Ramos (cell line): ENCODE results near the gene NEMF.
"Not testable (repeated sequence)": the region's sequence is repeated elsewhere in the genome, so short reads cannot be mapped to it uniquely, and the experiment has no call there.

Experiments used
- in situ Hi-C: fragments of 300-500 bp; cut with MboI; formaldehyde crosslinking; loops from one replicate; pipeline ENCODE4 v1.14.3; 2022; ENCODE audit warnings: low sequenced_read_pairs; ENCODE audit not compliant: unreplicated experiment

Gene NEMF

GRCh38 chr14:49766839-49767238, 85.7 kb downstream of the NEMF start:
- in situ Hi-C loops, result no loop called here

- in situ Hi-C loops, result no loop called here
Observed at GRCh38 chr14:49761839-49762551, 90.6 kb downstream of the NEMF start.

GRCh38 chr14:49755378-49755777, 97.2 kb downstream of the NEMF start:
- in situ Hi-C loops, result no loop called here

DNA sequence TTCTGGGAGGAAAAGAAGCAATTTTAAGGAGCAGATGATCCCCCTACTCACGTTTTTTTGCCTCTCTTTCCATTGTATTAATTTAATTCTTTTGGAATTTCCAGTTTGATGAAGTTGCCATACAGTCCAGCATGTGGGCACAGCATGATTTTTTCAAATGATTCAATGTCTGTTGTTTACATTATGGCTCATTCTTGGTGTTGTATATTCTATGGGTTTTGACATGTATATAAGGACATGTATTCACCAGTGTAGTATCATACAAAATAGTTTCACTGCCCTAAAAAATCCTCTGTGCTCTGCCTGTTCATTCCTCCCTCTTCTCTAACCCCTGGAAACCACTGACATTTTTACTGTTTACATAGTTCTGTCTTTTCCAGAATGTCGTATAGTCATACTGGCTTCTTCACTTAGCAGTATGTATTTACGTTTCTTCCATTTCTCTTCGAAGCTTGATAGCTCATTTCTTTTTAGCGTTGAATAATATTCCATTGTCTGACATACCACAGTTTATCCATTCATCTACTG, 98.0 kb downstream of the NEMF start:
- in situ Hi-C loops, result no loop called here

DNA sequence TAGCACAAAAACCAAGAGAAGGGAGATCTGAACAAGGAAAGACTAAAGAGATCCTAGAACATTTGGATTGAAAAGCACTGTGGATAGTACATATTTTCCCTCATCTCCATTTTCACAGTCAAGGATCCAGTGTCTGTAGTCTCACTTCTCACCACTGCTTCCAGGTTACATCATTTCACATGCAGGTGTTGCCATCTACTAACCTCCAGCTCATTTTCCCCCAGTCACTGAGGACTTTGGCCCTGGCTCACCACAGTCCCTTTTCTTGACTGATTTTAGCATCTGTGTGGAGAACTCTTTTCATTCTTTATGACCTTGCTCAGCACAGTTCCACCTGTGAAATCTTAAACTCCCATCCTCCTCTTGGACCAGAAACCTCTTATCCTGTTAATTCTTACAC, 106.1 kb downstream of the NEMF start:
- in situ Hi-C loops, result not testable (repeated sequence)

DNA sequence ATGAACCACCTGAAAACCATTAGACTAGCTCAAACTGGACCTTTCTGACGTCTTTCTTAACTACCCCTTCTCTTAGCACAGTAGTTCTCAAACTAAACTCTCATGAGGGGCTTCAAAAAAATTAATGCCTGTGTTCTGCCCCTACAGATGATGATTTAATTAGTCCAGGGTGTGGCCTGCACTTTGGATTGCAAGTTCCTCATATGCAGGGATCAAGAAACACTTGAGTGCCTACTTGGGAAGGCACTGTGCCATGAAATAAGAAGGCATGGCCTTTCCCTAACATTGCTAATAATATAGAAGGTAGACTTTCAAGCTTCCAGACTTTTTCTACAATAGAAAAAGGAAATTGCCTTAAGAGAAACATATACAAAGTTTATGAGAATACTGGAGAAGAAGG, 107.4 kb downstream of the NEMF start:
- in situ Hi-C loops, result no loop called here

DNA sequence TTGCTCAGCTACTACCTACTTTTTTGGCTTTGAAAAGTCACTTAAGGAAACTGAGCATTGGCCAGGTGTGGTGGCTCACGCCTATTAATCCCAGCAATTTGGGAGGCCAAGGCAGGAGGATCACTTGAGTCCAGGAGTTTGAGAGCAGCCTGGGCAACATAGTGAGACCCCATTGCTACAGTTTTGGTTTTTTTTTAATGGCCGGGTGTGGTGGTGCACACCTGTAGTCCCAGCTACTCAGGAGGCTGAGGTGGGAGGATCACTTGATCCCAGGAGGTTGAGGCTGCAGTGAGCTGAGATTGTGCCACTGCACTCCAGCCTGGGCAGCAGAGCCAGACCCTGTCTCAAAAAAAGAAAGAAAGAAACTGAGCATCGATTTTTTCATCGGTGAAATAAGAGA, 116.9 kb downstream of the NEMF start:
- in situ Hi-C loops, result not testable (repeated sequence)

GRCh38 chr14:49733836-49734235, 118.8 kb downstream of the NEMF start:
- in situ Hi-C loops, result no loop called here

DNA sequence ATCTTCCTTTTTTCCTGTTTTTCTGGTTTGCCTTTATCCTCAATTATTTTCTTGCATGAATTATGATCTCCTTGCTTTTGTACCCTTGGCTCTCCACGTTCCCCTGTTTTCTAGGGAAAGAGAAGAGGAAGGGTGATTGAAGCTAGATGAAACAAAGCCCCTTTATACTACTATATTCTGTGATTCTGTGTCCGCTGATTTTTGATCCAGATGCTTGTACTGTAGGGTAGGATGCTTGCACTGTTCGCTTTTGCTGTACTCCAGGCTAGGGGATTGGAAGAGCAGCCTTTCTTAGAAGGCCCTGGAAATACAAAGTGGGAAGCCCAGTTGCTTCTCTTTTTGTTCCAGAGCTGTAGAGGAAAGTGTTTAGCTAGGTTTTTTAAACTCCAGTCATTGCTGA, 119.7 kb downstream of the NEMF start:
- in situ Hi-C loops, result no loop called here
